ENCODE measurements around the gene HPCAL1.

Gene HPCAL1

GRCh38 chr2:10405448-10405847, 102.7 kb downstream of the HPCAL1 start:
- no peak for TF ChIP-seq CTCF (IDR thresholded peaks at IDR 0.05)
- DNase-seq (ENCODE audit: low spot score) = peak; percentile 97
- Histone ChIP-seq H3K27ac (peak overlapping the region; percentile 83 to 94), H3K4me3 (peak overlapping the region; percentile 50)

- H3K4me3 ChIP-seq = peak overlapping the region; percentile 50
- peak overlapping the region; percentile 83 to 94 for H3K27ac ChIP-seq
- peak; percentile 82 for DNase-seq (ENCODE audit: low spot score)
- TF ChIP-seq CTCF (IDR thresholded peaks at IDR 0.05) = no peak
Observed at GRCh38 chr2:10406016-10406415, 103.3 kb downstream of the HPCAL1 start.

GRCh38 chr2:10406491-10407188, 103.9 kb downstream of the HPCAL1 start:
- Histone ChIP-seq H3K27ac (peak overlapping the region; percentile 83 to 94), H3K4me3 (peak overlapping the region; percentile 50)
- no peak for DNase-seq (ENCODE audit: low spot score)
- no peak for TF ChIP-seq CTCF (IDR thresholded peaks at IDR 0.05)

GRCh38 chr2:10407432-10407831, 104.7 kb downstream of the HPCAL1 start:
- TF ChIP-seq CTCF (IDR thresholded peaks at IDR 0.05) = no peak
- no peak for DNase-seq (ENCODE audit: low spot score)
- H3K27ac ChIP-seq = peak overlapping the region in 1 of 2 donors; percentile 94
- no peak overlapping the region for H3K4me3 ChIP-seq

- DNase-seq (ENCODE audit: low spot score) = peak; percentile 84
- H3K4me3 ChIP-seq = no peak overlapping the region
- peak overlapping the region in 1 of 2 donors; percentile 94 for H3K27ac ChIP-seq
- TF ChIP-seq CTCF (IDR thresholded peaks at IDR 0.05) = no peak
Observed at GRCh38 chr2:10407841-10408648, 105.3 kb downstream of the HPCAL1 start.

GRCh38 chr2:10408649-10409579, 106.2 kb downstream of the HPCAL1 start:
- Histone ChIP-seq H3K27ac (peak overlapping the region in 1 of 2 donors; percentile 94), H3K4me3 (no peak overlapping the region)
- DNase-seq (ENCODE audit: low spot score) = no peak
- TF ChIP-seq CTCF (IDR thresholded peaks at IDR 0.05) = peak; percentile 79
